NCI-H146 (cell line): ENCODE data around the gene SLC4A11.
A peak's percentile ranks its signal among the peaks of the same experiment; 100 is the strongest.

Experiments
- DNase-seq: peaks from one replicate; lab custom pipeline; 2025; lab: John Stamatoyannopoulos, UW

The SLC4A11 gene

GRCh38 chr20:3246682-3247081 is 7.7 kb upstream of the SLC4A11 start:
- DNase-seq = no peak

DNA sequence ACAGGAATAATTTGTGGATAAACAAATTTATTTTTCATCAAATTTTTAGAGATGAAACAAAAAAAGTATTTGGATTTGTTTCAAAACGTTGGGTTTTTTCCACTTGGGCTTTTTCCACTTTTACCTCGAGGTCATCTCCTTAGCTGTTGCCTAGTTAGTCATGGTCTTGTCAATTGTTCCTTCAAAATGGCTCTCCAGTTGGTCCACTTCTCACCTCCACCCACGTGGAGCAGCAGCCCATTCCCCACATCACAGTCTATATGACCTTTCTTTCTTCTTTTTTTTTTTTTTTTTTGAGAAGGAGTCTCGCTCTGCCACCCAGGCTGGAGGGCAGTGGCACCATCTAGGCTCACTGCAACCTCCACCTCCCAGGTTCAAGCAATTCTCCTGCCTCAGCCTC is 6.7 kb upstream of the SLC4A11 start:
- no peak for DNase-seq

GRCh38 chr20:3245156-3245555 is 6.2 kb upstream of the SLC4A11 start:
- no peak for DNase-seq

DNA sequence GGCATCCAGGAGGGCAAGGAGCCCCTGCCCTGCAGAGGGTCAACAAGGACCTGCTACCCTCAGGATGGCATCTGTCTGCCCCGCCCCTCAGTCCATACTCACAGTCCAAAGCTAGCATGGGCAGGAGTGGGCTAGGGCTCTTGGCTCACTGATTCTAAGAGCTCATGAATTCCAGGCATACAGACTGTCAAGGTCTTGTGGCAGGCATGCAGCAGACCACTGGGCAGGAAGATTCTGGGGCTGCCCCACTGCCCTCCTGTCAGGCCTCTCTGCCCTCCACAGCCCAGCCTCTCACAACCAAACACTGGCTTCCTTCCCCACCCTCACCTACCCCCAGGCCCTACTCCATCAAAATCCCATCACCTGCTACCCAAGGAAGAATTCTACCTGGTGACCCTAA is 5.6 kb upstream of the SLC4A11 start:
- no peak for DNase-seq

GRCh38 chr20:3243718-3244358 is 4.8 kb upstream of the SLC4A11 start:
- DNase-seq = no peak

GRCh38 chr20:3242172-3242692 is 3.2 kb upstream of the SLC4A11 start:
- DNase-seq = no peak

DNA sequence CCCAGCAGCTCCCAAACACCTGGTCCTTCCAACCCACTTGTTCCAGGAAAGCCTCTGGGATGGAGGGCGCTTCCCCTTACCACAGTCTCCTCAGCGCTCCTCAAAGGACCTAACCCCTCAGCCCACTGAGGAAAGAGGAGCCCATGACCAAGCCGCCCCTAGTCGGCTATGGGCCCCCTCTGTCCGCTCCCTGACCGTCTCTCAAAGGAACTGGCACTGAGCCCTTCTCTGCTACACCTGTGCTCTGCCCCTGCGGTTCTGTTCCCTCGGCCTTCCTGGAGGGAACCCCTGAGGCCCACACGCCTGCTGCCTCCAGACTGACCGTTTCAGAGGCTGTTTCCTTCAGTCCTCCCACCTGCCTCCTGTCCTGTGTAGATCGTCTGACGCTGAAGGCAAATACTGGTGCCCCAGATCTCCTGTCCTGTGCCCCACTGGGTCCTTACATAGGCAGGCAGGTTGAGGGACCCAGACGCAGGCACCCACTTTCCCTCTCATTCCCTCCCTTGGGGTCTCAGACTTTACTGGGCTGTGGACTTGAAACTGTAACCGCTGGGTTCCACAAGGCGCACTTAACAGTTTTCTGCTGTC is 1.9 kb upstream of the SLC4A11 start:
- DNase-seq = no peak

DNA sequence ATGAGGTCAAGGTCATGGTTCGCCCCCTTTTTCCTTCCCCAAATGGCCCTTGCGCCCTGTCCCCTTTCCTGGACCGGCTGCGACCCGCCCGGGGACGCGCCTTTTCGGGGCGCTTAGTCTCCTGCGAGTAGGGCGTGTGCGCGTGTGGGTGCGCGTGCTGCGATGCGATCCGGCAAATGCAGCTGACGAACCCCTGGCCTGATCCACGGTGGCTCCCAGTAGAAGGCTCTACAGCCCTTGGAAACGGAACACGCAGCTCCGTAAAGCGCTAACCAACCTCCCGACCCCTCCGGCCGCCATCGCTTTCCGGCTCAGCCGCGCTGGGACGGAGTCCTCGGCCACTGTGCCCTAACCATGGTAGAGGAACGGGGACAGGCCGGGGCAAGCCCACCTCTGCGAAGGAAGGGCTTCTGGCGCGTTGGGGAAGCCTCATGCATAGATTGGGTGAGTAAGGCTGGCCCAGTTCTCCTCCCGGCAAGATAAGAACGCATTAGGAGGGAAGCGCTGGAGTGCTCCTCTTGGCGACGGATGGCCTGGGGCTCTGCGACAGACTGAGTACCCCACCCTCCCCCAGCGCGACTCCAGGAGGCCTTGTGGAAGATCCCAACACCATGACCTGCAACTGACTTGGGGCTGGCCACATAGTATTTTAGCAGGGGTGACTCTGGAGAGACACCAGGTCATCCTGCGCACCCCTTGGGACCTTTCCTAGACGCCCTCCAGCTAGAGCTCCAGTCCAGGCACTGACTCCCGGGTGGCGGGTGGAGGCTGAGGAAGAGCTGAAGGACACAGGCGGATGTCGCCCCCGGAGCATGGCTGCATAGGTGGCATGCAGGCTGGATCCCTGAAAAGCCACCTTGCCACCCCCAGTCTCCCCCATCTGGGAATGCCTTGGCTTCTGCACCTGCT is 1.1 kb upstream of the SLC4A11 start:
- DNase-seq = peak; percentile 51

DNA sequence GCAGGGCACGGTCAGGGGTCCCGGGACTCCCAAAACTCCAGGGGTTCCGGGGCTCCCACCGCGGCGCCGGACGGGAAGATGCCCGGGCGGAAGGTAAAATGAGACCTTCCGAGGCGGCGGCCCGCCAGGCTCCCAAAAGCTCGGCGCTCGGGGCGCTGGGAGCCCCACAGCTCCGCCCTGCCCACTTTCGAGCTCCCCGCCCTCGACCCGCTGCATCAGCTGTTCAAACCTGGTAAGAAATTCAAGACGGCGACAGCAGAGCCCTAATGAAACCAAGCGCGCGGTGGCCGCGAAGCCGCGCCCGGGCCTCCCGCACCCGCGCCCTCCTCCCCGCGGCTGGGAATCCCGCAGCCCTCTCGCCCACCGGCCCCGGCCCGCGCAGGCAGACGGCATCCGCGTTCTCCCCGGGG is 369 bp downstream of the SLC4A11 start:
- peak; percentile 52 for DNase-seq

DNA sequence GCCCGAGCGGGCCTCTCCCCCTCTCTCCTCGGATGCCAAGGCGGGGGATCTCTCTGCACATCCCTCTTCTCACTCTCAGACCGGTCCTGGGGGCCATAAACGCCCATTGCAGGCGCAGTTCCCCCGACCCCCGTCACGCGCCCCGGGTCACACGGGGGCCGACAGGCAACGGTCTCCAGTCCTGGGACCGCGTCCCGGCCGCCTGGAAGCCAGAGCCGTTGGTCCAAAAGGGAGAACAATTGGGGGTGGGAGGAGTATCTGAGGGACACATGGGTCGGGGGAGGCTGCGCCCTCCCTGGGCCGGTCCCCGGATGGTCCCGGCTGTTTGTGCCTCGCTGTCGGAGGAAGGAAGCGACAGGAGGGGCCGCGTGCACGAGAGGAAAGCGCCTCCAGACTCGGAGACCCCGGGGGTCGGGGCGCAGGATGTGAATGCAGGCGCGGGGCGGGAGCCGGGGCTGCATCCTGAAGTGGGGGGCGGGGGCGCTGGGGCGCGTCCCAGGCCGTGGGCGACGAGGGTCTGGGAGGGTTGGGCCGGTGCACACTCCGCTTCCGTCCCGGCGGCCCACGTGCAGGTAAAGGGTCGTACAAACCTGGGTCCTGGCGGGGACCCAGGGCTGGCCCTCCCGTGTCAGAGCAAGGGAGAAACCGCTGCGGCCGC is 903 bp downstream of the SLC4A11 start:
- DNase-seq = peak; percentile 32

DNA sequence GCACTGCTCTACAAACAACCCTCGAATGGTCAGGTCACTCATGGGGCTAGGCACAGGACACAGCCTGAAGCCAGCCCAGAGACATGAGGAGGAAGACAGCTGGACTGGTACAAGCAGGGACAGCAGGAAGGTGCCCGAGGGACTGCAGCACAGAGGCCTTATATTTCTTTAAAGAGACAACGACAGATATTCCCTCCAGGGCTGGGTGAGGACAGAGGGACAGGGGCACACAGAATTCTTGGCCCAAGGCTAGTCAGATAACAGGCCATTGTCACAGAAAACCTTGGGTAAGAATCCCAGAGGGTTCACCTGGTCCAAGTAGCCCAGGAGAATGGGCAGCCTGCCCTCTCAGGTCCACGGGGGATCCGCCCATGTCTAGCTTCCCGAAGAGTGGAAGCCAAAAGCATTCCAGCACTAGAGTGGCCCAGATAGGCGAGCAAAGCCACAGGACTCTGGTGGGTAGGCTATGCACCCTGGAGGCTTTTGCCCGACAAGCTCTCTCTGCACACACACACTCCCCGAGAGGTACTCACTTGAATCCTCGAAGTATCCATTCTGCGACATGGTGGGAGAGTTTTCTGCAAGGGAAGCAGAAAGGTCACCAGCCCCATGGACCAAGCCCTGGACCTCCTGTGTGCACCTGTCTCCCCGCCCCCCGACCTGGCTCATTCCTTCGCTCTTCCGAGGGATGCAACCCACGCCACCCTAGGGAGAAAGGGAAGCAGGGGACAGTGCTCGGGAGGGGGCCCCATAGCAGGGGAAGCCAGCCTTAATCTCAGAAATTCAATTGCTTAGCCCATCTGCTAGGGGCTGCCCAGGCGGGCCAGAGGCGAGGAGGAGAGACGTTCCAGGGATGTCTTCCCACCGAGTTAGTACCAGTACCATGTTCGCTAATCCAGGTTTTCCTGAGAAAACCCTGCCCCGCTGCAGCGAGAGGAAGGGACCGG is 1.7 kb downstream of the SLC4A11 start:
- DNase-seq = no peak

DNA sequence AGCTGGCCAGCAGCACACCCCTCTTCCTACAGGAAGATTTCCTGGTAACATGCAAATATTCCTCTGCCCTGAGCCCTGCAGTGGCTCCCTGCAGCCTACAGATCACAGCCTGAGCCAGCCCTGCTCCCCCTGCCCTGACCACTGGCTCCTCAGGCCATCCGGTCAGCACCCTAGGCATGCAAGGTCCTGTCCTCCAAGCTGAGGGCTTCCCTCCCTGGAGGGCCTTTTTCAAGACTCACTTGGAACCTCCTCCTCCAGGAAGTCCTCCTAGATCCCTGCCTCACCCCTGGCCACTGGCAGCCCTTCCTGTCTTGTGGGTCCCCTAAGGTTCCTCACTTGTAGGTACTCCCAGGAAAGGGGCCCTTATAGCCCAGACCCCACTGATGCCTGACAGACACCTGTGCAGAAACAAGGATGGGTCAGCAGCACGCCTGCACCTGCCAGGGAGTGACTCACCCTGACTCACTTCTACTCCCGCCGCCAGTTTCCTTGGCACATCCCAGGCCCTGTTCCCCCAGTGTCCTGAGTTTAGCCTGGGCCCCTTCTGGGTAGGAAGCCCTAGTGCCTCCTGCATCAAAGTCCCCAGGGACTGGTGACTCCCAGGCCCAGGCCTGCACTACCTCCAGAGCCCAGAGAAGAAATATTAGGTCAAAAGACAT is 3.2 kb downstream of the SLC4A11 start:
- DNase-seq = no peak

DNA sequence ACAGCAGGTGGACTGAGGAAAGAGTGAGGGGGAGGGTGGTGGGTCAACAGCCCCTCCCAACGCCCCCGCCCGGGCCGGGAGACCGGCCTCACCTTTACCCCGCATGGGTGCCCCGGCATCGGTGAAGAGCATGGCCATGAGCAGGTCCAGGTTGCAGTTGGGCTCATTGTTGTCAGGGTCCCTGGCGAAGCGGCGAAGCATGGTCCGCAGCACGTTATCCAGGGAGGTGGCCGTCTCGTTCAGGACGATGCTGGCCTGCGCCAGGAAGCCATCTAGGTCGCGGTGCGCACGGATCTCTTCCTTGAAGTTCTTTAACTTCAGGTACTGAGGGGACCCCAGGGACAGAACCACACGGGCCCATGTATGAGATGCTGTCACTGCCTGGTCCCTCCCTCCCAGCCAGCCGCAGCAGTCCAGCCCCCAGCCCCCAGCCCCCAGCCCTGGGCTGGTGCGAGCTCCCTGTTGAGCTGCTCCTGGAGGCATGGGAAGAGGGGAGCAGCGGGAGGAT is 4.9 kb downstream of the SLC4A11 start:
- DNase-seq = no peak

- no peak for DNase-seq
Observed at GRCh38 chr20:3233131-3233990, 5.6 kb downstream of the SLC4A11 start.

DNA sequence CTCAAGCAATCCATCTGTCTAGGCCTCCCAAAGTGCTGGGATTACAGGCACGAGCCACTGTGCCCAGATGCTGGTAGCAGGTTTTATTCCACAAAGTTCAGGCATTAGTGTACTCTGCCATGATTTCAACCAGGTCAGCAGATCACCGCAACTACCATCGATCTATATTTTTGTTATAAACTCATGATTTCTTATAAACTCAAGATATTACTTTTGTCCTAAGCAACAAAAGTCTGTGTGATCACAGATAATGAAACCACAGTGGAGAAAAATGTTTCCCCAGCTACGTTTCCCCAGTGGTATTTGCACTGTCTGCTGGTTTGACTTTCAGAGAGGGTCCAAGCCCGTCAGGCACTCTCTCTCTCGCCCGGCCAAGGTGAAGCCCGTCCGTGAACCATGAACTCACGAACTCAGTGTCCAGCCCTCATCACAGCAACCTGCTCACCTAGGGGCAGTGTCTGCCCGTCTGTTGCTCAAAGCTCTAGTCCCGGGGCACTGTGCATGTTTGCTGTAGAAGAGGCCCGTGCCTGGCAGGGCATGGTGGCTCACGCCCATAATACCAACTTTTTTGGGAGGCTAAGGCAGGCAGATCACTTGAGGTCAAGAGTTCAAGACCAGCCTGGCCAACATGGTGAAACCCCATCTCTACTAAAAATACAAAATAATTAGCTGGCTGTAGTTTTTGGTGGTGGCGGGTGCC is 7.0 kb downstream of the SLC4A11 start:
- no peak for DNase-seq

DNA sequence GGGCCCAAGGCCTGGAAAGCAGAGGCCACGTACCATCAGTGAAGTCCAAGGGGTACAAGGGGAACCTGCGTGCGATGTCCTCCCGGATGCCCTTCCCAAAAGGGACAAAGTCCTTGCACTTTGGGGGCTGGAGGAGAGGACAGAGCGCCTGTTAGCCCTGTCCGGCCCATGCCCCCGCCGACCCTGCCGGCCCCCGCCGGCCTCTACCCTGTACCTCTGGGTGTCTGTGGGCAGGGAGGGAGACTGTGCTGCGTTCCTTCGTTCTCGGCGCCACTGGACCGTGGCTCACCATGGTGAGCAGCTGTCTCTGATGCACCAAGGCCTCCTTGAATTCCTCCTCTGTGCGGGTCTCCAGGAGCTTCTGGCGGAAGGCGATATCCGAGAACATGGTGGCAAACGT is 7.9 kb downstream of the SLC4A11 start:
- DNase-seq = no peak

DNA sequence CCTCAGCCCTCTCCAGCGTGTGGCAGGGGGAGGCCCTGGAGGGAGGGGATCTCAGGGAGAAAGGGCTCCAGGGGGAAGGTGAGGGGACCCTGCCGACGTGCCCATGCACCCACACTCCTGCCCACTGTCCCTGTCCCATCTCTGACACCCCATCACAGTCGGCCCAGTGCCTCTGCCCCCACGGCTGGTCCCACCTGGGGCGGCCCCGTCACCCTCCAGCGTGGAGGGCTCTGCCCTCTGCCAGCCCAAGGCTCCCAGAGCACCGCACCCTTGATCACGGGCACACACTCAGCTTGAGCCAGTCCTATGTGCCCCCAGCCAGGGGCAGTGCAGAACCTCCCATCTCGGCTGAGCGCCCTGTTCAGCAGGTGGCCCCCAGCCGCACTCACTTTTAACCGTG is 9.2 kb downstream of the SLC4A11 start:
- DNase-seq = no peak

- no peak for DNase-seq
Observed at GRCh38 chr20:3229158-3229557, 9.8 kb downstream of the SLC4A11 start.

DNA sequence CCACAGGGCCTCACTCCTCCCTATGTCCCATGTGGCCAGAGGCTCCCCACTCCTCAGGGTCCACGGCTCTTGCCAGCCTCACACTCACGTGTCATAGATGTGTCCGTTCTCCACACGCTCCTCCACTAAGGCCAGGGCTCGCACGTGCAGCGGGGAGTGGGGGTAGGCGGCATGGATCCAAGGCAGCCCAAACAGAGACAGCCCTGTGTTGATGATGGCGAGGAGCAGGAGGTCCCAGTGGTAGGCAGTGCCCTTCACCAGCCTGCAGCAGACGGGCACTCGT is 10.3 kb downstream of the SLC4A11 start:
- no peak for DNase-seq
